Mesenchymal stem cell (in vitro differentiated cells and primary cell): ENCODE data around the gene POC1B.

ENCODE experiments used
- DNase-seq: peaks from one replicate; pipeline ENCODE4 v3.0.0-alpha.2; 2013
- H2AFZ ChIP-seq: one replicate; pipeline ENCODE4 v1.6.1; 2013; ENCODE audit warnings: low read depth, mild to moderate bottlenecking, control low read depth, inconsistent platforms, low read length, moderate library complexity
- H2AK5ac ChIP-seq: 2 replicates; pipeline ENCODE4 v1.6.1; 2013; ENCODE audit warnings: low read length, moderate library complexity, mild to moderate bottlenecking, inconsistent platforms; ENCODE audit not compliant: severe bottlenecking
- H2BK120ac ChIP-seq: one replicate; pipeline ENCODE4 v1.6.1; 2013; ENCODE audit warnings: low read depth, mild to moderate bottlenecking, inconsistent platforms, low read length, moderate library complexity
- H2BK12ac ChIP-seq, 2 experiments: one replicate each; pipeline ENCODE4 v1.6.1; 2013; ENCODE audit warnings: inconsistent platforms in 2 of 2, low read length in 2 of 2, mild to moderate bottlenecking in 2 of 2, moderate library complexity in 2 of 2, control low read depth in 1 of 2
- H2BK15ac ChIP-seq: one replicate; pipeline ENCODE4 v1.6.1; 2013; ENCODE audit warnings: mild to moderate bottlenecking, low read depth, inconsistent platforms; ENCODE audit not compliant: poor library complexity, severe bottlenecking
- H2BK5ac ChIP-seq: 2 replicates; pipeline ENCODE4 v1.6.1; 2013; ENCODE audit warnings: low read depth, mild to moderate bottlenecking, low read length, control low read depth, inconsistent platforms; ENCODE audit not compliant: poor library complexity, severe bottlenecking
- H3K14ac ChIP-seq, 2 experiments: one replicate each; pipeline ENCODE4 v1.6.1; 2013; ENCODE audit warnings: inconsistent platforms in 2 of 2, low read length in 2 of 2, control low read depth in 1 of 2, mild to moderate bottlenecking in 1 of 2, moderate library complexity in 1 of 2
- H3K18ac ChIP-seq, 2 experiments: one replicate each; pipeline ENCODE4 v1.6.1; 2013; ENCODE audit warnings: inconsistent platforms in 2 of 2, low read length in 2 of 2, control low read depth in 1 of 2, low read depth in 1 of 2, mild to moderate bottlenecking in 1 of 2
- H3K23ac ChIP-seq, 2 experiments: one replicate each; pipeline ENCODE4 v1.6.1; 2013; ENCODE audit warnings: inconsistent platforms in 2 of 2, low read length in 2 of 2, mild to moderate bottlenecking in 2 of 2, moderate library complexity in 2 of 2, control low read depth in 1 of 2
- H3K27ac ChIP-seq: 2 replicates; pipeline ENCODE4 v1.5.1; 2013; ENCODE audit warnings: mild to moderate bottlenecking, moderate library complexity, low read length, control low read depth, inconsistent platforms; ENCODE audit not compliant: poor library complexity, severe bottlenecking
- H3K27me3 ChIP-seq, 2 experiments: 2 replicates each; pipeline versions ENCODE4 v1.6.1 to v1.7.0; 2013; ENCODE audit warnings: low read length in 2 of 2, mild to moderate bottlenecking in 2 of 2, moderate library complexity in 2 of 2, control low read depth in 1 of 2, inconsistent platforms in 1 of 2; ENCODE audit not compliant: control insufficient read depth in 1 of 2, insufficient read depth in 1 of 2
- H3K36me3 ChIP-seq, 2 experiments: 2 replicates each; pipeline versions ENCODE4 v1.6.1 to v1.7.0; 2013; ENCODE audit warnings: low read length in 2 of 2, control low read depth in 1 of 2, inconsistent platforms in 1 of 2, low read depth in 1 of 2, mild to moderate bottlenecking in 1 of 2; ENCODE audit not compliant: insufficient read depth in 2 of 2, control insufficient read depth in 1 of 2
- H3K4ac ChIP-seq, 2 experiments: one replicate each; pipeline ENCODE4 v1.6.1; 2013; ENCODE audit warnings: inconsistent platforms in 2 of 2, low read length in 2 of 2, mild to moderate bottlenecking in 2 of 2, moderate library complexity in 2 of 2, control low read depth in 1 of 2, low read depth in 1 of 2
- H3K4me1 ChIP-seq: 2 replicates; pipeline ENCODE4 v1.6.1; 2013; ENCODE audit warnings: low read depth, low read length, control low read depth; ENCODE audit not compliant: control insufficient read depth, insufficient read depth
- H3K4me2 ChIP-seq: 2 replicates; pipeline ENCODE4 v1.6.1; 2013; ENCODE audit warnings: low read length, mild to moderate bottlenecking, inconsistent platforms; ENCODE audit not compliant: poor library complexity, severe bottlenecking
- H3K4me3 ChIP-seq, 2 experiments: 2 replicates each; pipeline versions ENCODE4 v1.5.1 to v1.7.0; 2013; ENCODE audit warnings: low read length in 2 of 2, mild to moderate bottlenecking in 2 of 2, control low read depth in 1 of 2, low read depth in 1 of 2; ENCODE audit not compliant: insufficient read depth in 1 of 2
- H3K79me1 ChIP-seq: replicated peaks from 2 replicates; pipeline ENCODE4 v1.6.1; 2013; ENCODE audit warnings: mild to moderate bottlenecking, control low read depth, low read length, inconsistent platforms; ENCODE audit not compliant: poor library complexity, severe bottlenecking
- H3K9ac ChIP-seq: 2 replicates; pipeline ENCODE4 v1.7.0; 2013; ENCODE audit warnings: mild to moderate bottlenecking, low read length, moderate library complexity
- H3K9me3 ChIP-seq: 2 replicates; pipeline ENCODE4 v1.7.0; 2013; ENCODE audit warnings: mild to moderate bottlenecking, low read length; ENCODE audit not compliant: control insufficient read depth
- H4K8ac ChIP-seq: one replicate; pipeline ENCODE4 v1.6.1; 2013; ENCODE audit warnings: inconsistent platforms, mild to moderate bottlenecking, low read length, moderate library complexity
- H4K91ac ChIP-seq: one replicate; pipeline ENCODE4 v1.6.1; 2013; ENCODE audit warnings: mild to moderate bottlenecking, low read length, inconsistent platforms
- WGBS: methylation state at CpG from one replicate; pipeline ENCODE4 v1.1.7; 2013; ENCODE audit warnings: mixed read lengths; 5-methylcytosine and 5-hydroxymethylcytosine counted together

The POC1B gene

DNA sequence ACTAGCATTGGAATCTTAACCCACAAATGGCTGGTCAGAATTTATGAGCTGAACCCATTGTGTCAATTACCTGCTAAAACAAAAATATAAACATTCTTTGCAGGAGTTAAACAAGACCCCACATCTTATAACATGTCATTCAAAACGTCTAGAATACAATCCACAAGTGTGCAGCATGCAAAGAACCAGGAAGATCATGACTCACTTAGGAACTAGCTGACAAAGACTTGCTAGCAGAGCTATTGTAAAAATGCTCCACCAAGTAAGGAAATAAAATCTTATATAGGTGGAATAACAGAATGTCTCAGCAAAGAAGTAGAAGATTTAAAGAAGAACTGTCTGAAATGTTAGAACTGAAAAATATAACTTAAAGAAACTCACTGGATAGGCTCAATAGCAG, 26.5 kb upstream of the POC1B start:
- DNase-seq = no peak
- H3K4ac ChIP-seq = no peak overlapping the region
- no peak overlapping the region for H4K8ac ChIP-seq
- H3K23ac ChIP-seq = no peak overlapping the region
- H2BK15ac ChIP-seq = no peak overlapping the region
- no peak overlapping the region for H2AK5ac ChIP-seq
- WGBS = 22% methylated on average over 1 of the region's 1 CpG
- H2BK5ac ChIP-seq = no peak overlapping the region
- H3K4me2 ChIP-seq = no peak overlapping the region
- H3K4me1 ChIP-seq = no peaks in the 10 kb centered on the region
- no peaks in the 10 kb centered on the region for H3K9me3 ChIP-seq
- H3K14ac ChIP-seq = no peak overlapping the region
- H2BK120ac ChIP-seq = no peak overlapping the region
- no peaks in the 10 kb centered on the region for H3K79me1 ChIP-seq
- H2AFZ ChIP-seq = no peak overlapping the region
- H3K36me3 ChIP-seq = no peaks in the 10 kb centered on the region
- H3K27ac ChIP-seq = no peak overlapping the region
- no peak overlapping the region for H2BK12ac ChIP-seq
- no peak overlapping the region for H3K18ac ChIP-seq
- no peak overlapping the region for H4K91ac ChIP-seq
- no peaks in the 10 kb centered on the region for H3K27me3 ChIP-seq
- no peak overlapping the region for H3K4me3 ChIP-seq
- no peak overlapping the region for H3K9ac ChIP-seq

DNA sequence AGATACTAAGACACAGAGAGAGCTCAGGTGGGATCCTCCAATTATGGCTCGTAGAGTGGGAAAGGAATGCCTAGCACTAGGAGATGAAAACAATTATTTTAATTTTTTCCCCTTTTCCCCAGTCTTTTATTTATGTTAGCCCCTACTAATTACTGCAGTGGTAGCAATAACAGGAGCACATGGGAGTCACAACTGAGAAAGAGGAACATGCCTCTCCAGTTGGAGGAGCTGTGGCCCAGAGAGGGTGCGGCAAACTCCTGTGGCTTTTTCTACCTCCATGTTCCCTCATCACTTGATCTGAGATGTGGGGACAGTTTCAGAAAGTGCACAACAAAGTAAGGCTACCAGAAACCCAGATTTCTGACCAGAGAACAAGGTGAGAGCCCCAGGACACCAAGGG, 25.9 kb upstream of the POC1B start:
- no peak overlapping the region for H2BK12ac ChIP-seq
- no peak overlapping the region for H3K27ac ChIP-seq
- H4K91ac ChIP-seq = no peak overlapping the region
- WGBS = 100% methylated on average over 2 of the region's 2 CpGs
- H3K27me3 ChIP-seq = no peaks in the 10 kb centered on the region
- H4K8ac ChIP-seq = no peak overlapping the region
- H2AK5ac ChIP-seq = no peak overlapping the region
- H3K18ac ChIP-seq = no peak overlapping the region
- H2BK5ac ChIP-seq = no peak overlapping the region
- no peak overlapping the region for H3K4me3 ChIP-seq
- H3K23ac ChIP-seq = no peak overlapping the region
- no peak overlapping the region for H3K4ac ChIP-seq
- H3K9me3 ChIP-seq = no peaks in the 10 kb centered on the region
- H2BK15ac ChIP-seq = no peak overlapping the region
- no peak for DNase-seq
- H2BK120ac ChIP-seq = no peak overlapping the region
- H2AFZ ChIP-seq = no peak overlapping the region
- no peaks in the 10 kb centered on the region for H3K4me1 ChIP-seq
- H3K14ac ChIP-seq = no peak overlapping the region
- no peaks in the 10 kb centered on the region for H3K36me3 ChIP-seq
- no peaks in the 10 kb centered on the region for H3K79me1 ChIP-seq
- no peak overlapping the region for H3K9ac ChIP-seq
- H3K4me2 ChIP-seq = no peak overlapping the region

DNA sequence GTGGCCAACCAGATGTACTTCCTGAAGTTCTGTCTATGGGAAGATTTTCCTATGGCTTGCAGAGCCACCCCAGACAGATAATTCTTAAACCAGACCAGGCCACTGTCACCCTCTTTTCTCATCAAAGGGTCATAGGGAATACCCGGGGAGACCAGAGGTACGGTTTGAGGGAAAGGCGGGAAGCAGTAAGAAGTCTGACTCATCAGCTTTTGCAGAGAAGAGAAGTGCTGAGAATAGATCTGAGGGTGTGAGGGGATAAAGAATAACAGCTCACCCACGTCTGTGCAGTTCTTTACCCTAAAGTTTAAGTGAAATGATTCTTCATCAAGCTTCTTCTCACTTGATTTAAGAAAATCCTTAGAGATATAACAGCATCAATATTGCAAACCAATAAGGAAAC, 21.3 kb upstream of the POC1B start:
- Histone ChIP-seq H3K27me3 (no peaks in the 10 kb centered on the region), H2BK5ac (no peak overlapping the region), H4K91ac (no peak overlapping the region), H3K4ac (no peak overlapping the region), H2AK5ac (no peak overlapping the region), H2AFZ (no peak overlapping the region), H3K4me1 (peaks cover 4% of the 10 kb centered on the region), H3K18ac (no peak overlapping the region), H3K9me3 (no peaks in the 10 kb centered on the region), H3K36me3 (no peaks in the 10 kb centered on the region), H2BK12ac (no peak overlapping the region), H3K79me1 (no peaks in the 10 kb centered on the region), H3K27ac (no peak overlapping the region), H3K14ac (no peak overlapping the region), H2BK15ac (no peak overlapping the region), H3K4me3 (no peak overlapping the region), H4K8ac (no peak overlapping the region), H3K4me2 (no peak overlapping the region), H2BK120ac (no peak overlapping the region), H3K9ac (no peak overlapping the region), H3K23ac (no peak overlapping the region)
- 37% methylated on average over 3 of the region's 4 CpGs for WGBS
- DNase-seq = no peak

DNA sequence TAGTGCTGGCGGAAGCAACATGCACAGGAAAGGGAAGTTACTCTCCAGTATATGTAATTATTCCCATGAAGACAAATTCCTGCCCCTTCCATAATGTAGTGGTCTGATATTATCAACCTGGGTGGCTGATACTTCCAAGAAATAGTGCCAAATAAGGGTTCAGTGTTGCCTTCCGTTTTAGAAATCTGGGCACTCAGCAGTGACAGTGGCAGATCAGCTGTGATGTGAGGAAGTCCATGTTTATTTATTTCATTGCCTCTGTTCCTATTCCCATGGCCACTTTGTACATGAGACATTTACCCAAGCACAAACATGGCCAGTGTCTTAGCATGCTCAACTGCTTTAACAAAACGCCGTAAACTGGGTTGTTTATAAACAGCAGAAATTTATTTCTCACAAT, 20.3 kb upstream of the POC1B start:
- H2AK5ac ChIP-seq = no peak overlapping the region
- no peak overlapping the region for H2BK5ac ChIP-seq
- H3K27ac ChIP-seq = no peak overlapping the region
- H3K4ac ChIP-seq = no peak overlapping the region
- no peak for DNase-seq
- no peak overlapping the region for H3K9ac ChIP-seq
- H2BK120ac ChIP-seq = no peak overlapping the region
- H3K23ac ChIP-seq = no peak overlapping the region
- no peaks in the 10 kb centered on the region for H3K27me3 ChIP-seq
- no peak overlapping the region for H4K91ac ChIP-seq
- no peak overlapping the region for H2BK15ac ChIP-seq
- WGBS = 81% methylated on average over 4 of the region's 4 CpGs
- H3K9me3 ChIP-seq = no peaks in the 10 kb centered on the region
- no peak overlapping the region for H2AFZ ChIP-seq
- H3K18ac ChIP-seq = no peak overlapping the region
- no peaks in the 10 kb centered on the region for H3K79me1 ChIP-seq
- H2BK12ac ChIP-seq = no peak overlapping the region
- no peak overlapping the region for H3K4me2 ChIP-seq
- no peak overlapping the region for H4K8ac ChIP-seq
- no peak overlapping the region for H3K14ac ChIP-seq
- peaks cover 4% of the 10 kb centered on the region for H3K4me1 ChIP-seq
- H3K4me3 ChIP-seq = no peak overlapping the region
- no peaks in the 10 kb centered on the region for H3K36me3 ChIP-seq
